OCI-LY1 (cell line): ENCODE measurements around the gene HDHD5.

Source experiments
- CTCF ChIP-seq: fragments of 200-600 bp; sonication (generic), shearing (Covaris generic); IDR thresholded peaks from 2 replicates; pipeline ENCODE4 v1.5.1; 2017; ENCODE audit warnings: mild to moderate bottlenecking, antibody characterized with exemption, low read length, moderate library complexity, mixed read lengths
- EZH2 ChIP-seq: fragments of 200-600 bp; sonication (generic), shearing (Covaris generic); IDR thresholded peaks from 2 replicates; pipeline ENCODE4 v1.8.0; 2017; ENCODE audit warnings: borderline replicate concordance, mixed run types, mild to moderate bottlenecking, antibody characterized with exemption, low read length, moderate library complexity, mixed read lengths

- TF ChIP-seq CTCF (no peak), EZH2 (no peak)
These were observed 28.9 kb downstream of the HDHD5 start for GRCh38 chr22:17130199-17130598.
